ENCODE data around the gene SCAI. TPM values are rescaled to one million over a fixed set of nuclear protein-coding genes. Genes with fewer than 3 reads are reported as not detected.
A peak's percentile ranks its signal among the peaks of the same experiment; 100 is the strongest.

The SCAI gene
- total and polyA plus RNA-seq, 9 of the 15 experiments (the other 6 are each of a cell fraction or from before 2014, with no cell fraction given) = 0.70 to 12.4 (median 4.2) TPM

- TF ChIP-seq ATF7 (IDR thresholded peaks at IDR 0.05) = peak; percentile 44; the same call in 1 of the 2 replicates
- no peak for TF ChIP-seq TCFL5 (CRISPR knock-in tag; conservative IDR thresholded peaks at IDR 0.05)
- peak; percentile 79 for TF ChIP-seq ZNF592 (IDR thresholded peaks at IDR 0.05)
- peak; percentile 62 for TF ChIP-seq MXI1 (IDR thresholded peaks at IDR 0.05; ENCODE audit: low read depth, low read length)
- no peak for TF ChIP-seq POLR3G (IDR thresholded peaks at IDR 0.05; ENCODE audit: extremely low read depth, insufficient read length, insufficient replicate concordance)
- no peak for TF ChIP-seq JUND (IDR thresholded peaks at IDR 0.05; ENCODE audit: borderline replicate concordance, low read depth, low read length)
- peak; percentile 41; the same call in 2 of the 3 replicates for TF ChIP-seq JUND (tag; IDR thresholded peaks at IDR 0.05; ENCODE audit: borderline replicate concordance, low read depth, low read length)
- TF ChIP-seq PBX2 (CRISPR knock-in tag; IDR thresholded peaks at IDR 0.05; ENCODE audit: low read depth) = no peak
- peak; percentile 81 for TF ChIP-seq PBX2 (tag; conservative IDR thresholded peaks at IDR 0.05; ENCODE audit: low read depth)
- peak; percentile 50 to 58 for TF ChIP-seq E2F6 (IDR thresholded peaks at IDR 0.05; ENCODE audit: borderline replicate concordance in 1 of 2, extremely low read depth in 1 of 2, insufficient read depth in 1 of 2, insufficient read length in 1 of 2, low read depth in 1 of 2, low read length in 1 of 2, poor library complexity in 1 of 2, severe bottlenecking in 1 of 2)
- peak; percentile 63; the same call in 1 of the 2 replicates for TF ChIP-seq DPF2 (IDR thresholded peaks at IDR 0.05)
- no peak for TF ChIP-seq ZNF75A (CRISPR knock-in tag; IDR thresholded peaks at IDR 0.05)
- TF ChIP-seq NFE2L1 (tag; IDR thresholded peaks at IDR 0.05; ENCODE audit: borderline replicate concordance, low read depth) = peak; percentile 93
- peak; percentile 67 for TF ChIP-seq ZFX (CRISPR knock-in tag; IDR thresholded peaks at IDR 0.05)
- TF ChIP-seq MEIS2 (IDR thresholded peaks at IDR 0.05; ENCODE audit: partially characterized antibody) = peak; percentile 86
- no peak for TF ChIP-seq TEAD2 (tag; IDR thresholded peaks at IDR 0.05)
- TF ChIP-seq SOX6 (IDR thresholded peaks at IDR 0.05) = peak; percentile 56; the same call in 1 of the 2 replicates
- TF ChIP-seq CTBP1 (IDR thresholded peaks at IDR 0.05; ENCODE audit: borderline replicate concordance) = peak; percentile 73
- TF ChIP-seq ZNF143 (CRISPR knock-in tag; IDR thresholded peaks at IDR 0.05) = no peak
- peak; percentile 70 for TF ChIP-seq EP400 (IDR thresholded peaks at IDR 0.05)
- TF ChIP-seq HNRNPL (IDR thresholded peaks at IDR 0.05; ENCODE audit: low read depth, low read length) = no peak
- TF ChIP-seq TCF3 (CRISPR knock-in tag; IDR thresholded peaks at IDR 0.05) = peak; percentile 91
These were observed 243.5 kb downstream of the SCAI start (continued) for GRCh38 chr9:124899845-124900244.

Data from K562 (cell line).